SU-DHL-6 (cell line): ENCODE measurements around the gene BCAS1.
"Not testable (repeated sequence)": the region's sequence is repeated elsewhere in the genome, so short reads cannot be mapped to it uniquely, and the experiment has no call there.

Experiments used
- H2AFZ ChIP-seq: fragments of 200-600 bp; sonication (generic); 2 replicates; pipeline ENCODE4 v1.6.1; 2014; ENCODE audit warnings: low read depth, mild to moderate bottlenecking, moderate library complexity, mixed read lengths, antibody characterized with exemption, low read length; ENCODE audit not compliant: severe bottlenecking
- H3F3A ChIP-seq: fragments of 200-600 bp; shearing (Covaris generic); 2 replicates; pipeline ENCODE4 v1.6.0; 2016; ENCODE audit warnings: antibody characterized with exemption, mild to moderate bottlenecking; ENCODE audit not compliant: insufficient read depth
- H3K27ac ChIP-seq: fragments of 200-600 bp; sonication (generic); 2 replicates; pipeline ENCODE4 v1.5.1; 2016; ENCODE audit warnings: low read depth, mild to moderate bottlenecking, low read length, moderate library complexity, mixed read lengths
- H3K27me3 ChIP-seq: fragments of 200-600 bp; sonication (generic), shearing (Covaris generic); 2 replicates; pipeline ENCODE4 v1.6.0; 2014; ENCODE audit warnings: mild to moderate bottlenecking, low read length
- H3K36me3 ChIP-seq: fragments of 200-600 bp; sonication (generic); 2 replicates; pipeline ENCODE4 v1.6.1; 2014; ENCODE audit warnings: mild to moderate bottlenecking, low read length, mixed read lengths
- H3K4me2 ChIP-seq: fragments of 300-600, 200-600 bp; shearing (Covaris generic), sonication (generic); 2 replicates; pipeline ENCODE4 v1.6.0; 2014; ENCODE audit warnings: low read length, low read depth, mild to moderate bottlenecking; ENCODE audit not compliant: poor library complexity, severe bottlenecking
- H3K4me3 ChIP-seq: fragments of 200-600 bp; sonication (generic); 2 replicates; pipeline ENCODE4 v1.5.1; 2014; ENCODE audit warnings: antibody characterized with exemption, low read length, mild to moderate bottlenecking, mixed read lengths; ENCODE audit not compliant: insufficient read depth, poor library complexity, severe bottlenecking
- H3K79me2 ChIP-seq: fragments of 200-600 bp; sonication (generic); 2 replicates; pipeline ENCODE4 v1.6.1; 2014; ENCODE audit warnings: mild to moderate bottlenecking, low read length, moderate library complexity; ENCODE audit not compliant: insufficient read depth
- H3K9ac ChIP-seq: fragments of 200-600 bp; sonication (generic); 2 replicates; pipeline ENCODE4 v1.7.0; 2014; ENCODE audit warnings: mild to moderate bottlenecking, low read length
- H3K9me2 ChIP-seq: fragments of 200-600 bp; sonication (generic); replicated peaks from 2 replicates; pipeline ENCODE4 v1.6.1; 2014; ENCODE audit warnings: low read length; ENCODE audit not compliant: insufficient read depth
- H3K9me3 ChIP-seq: fragments of 200-600 bp; sonication (generic); 2 replicates; pipeline ENCODE4 v1.6.1; 2014; ENCODE audit warnings: low read length, mixed read lengths; ENCODE audit not compliant: insufficient read depth
- H4K20me1 ChIP-seq: fragments of 200-600 bp; sonication (generic); 2 replicates; pipeline ENCODE4 v1.6.1; 2014; ENCODE audit warnings: low read depth, mild to moderate bottlenecking, antibody characterized with exemption, low read length, moderate library complexity, mixed read lengths
- CTCF ChIP-seq: fragments of 200-600 bp; sonication (generic); IDR thresholded peaks from one replicate; pipeline ENCODE4 v1.5.1; 2017; ENCODE audit warnings: antibody characterized with exemption, mild to moderate bottlenecking, low read length, moderate library complexity; ENCODE audit not compliant: insufficient read depth, poor library complexity, severe bottlenecking
- EZH2phosphoT487 ChIP-seq: fragments of 200-600 bp; sonication (generic), shearing (Covaris generic); conservative IDR thresholded peaks from 2 replicates; pipeline ENCODE4 v1.6.1; 2018; ENCODE audit warnings: mild to moderate bottlenecking, antibody characterized with exemption, low read length, moderate library complexity, mixed read lengths

BCAS1 gene

GRCh38 chr20:54014293-54014926 is 56.0 kb downstream of the BCAS1 start:
- Histone ChIP-seq H3K9ac (no peak overlapping the region), H3K27ac (no peak overlapping the region), H3K36me3 (no peaks in the 10 kb centered on the region), H3K9me3 (no peaks in the 10 kb centered on the region), H4K20me1 (no peaks in the 10 kb centered on the region), H3F3A (no peaks in the 10 kb centered on the region), H3K79me2 (no peaks in the 10 kb centered on the region), H3K9me2 (no peaks in the 10 kb centered on the region), H3K27me3 (no peaks in the 10 kb centered on the region), H3K4me3 (no peak overlapping the region), H2AFZ (no peak overlapping the region), H3K4me2 (no peak overlapping the region)
- TF ChIP-seq CTCF (no peak), EZH2phosphoT487 (no peak)

- no peak overlapping the region for H3K4me3 ChIP-seq
These were observed 56.9 kb downstream of the BCAS1 start for GRCh38 chr20:54013471-54013870.

GRCh38 chr20:54011346-54011745 is 59.0 kb downstream of the BCAS1 start:
- H3K27me3 ChIP-seq, result no peaks in the 10 kb centered on the region
- no peaks in the 10 kb centered on the region for H3F3A ChIP-seq
- no peak overlapping the region for H3K27ac ChIP-seq
- H3K9ac ChIP-seq, result no peak overlapping the region
- no peaks in the 10 kb centered on the region for H3K36me3 ChIP-seq
- H3K4me2 ChIP-seq, result no peak overlapping the region
- TF ChIP-seq CTCF, result no peak
- TF ChIP-seq EZH2phosphoT487, result no peak
- H3K79me2 ChIP-seq, result no peaks in the 10 kb centered on the region
- H3K9me3 ChIP-seq, result no peaks in the 10 kb centered on the region
- no peaks in the 10 kb centered on the region for H4K20me1 ChIP-seq
- no peaks in the 10 kb centered on the region for H3K9me2 ChIP-seq
- H2AFZ ChIP-seq, result no peak overlapping the region
- no peak overlapping the region for H3K4me3 ChIP-seq

More at GRCh38 chr20:54013471-54013870, 56.9 kb downstream of the BCAS1 start:
- H3K4me2 ChIP-seq, result no peak overlapping the region
- H3K27ac ChIP-seq, result no peak overlapping the region
- H4K20me1 ChIP-seq, result no peaks in the 10 kb centered on the region
- H3K79me2 ChIP-seq, result no peaks in the 10 kb centered on the region
- no peak overlapping the region for H3K9ac ChIP-seq
- no peak overlapping the region for H2AFZ ChIP-seq
- H3K27me3 ChIP-seq, result no peaks in the 10 kb centered on the region
- no peaks in the 10 kb centered on the region for H3K9me2 ChIP-seq
- no peaks in the 10 kb centered on the region for H3F3A ChIP-seq
- no peaks in the 10 kb centered on the region for H3K36me3 ChIP-seq
- TF ChIP-seq CTCF, result no peak
- TF ChIP-seq EZH2phosphoT487, result no peak
- no peaks in the 10 kb centered on the region for H3K9me3 ChIP-seq

- H4K20me1 ChIP-seq, H3K9ac ChIP-seq, H3K27me3 ChIP-seq, H3K27ac ChIP-seq, H3K9me3 ChIP-seq, H3K79me2 ChIP-seq, H2AFZ ChIP-seq, H3K4me3 ChIP-seq, H3F3A ChIP-seq, H3K9me2 ChIP-seq, H3K4me2 ChIP-seq, H3K36me3 ChIP-seq: not testable (repeated sequence)
These were observed 64.2 kb downstream of the BCAS1 start for GRCh38 chr20:54006216-54006615.
